ENCODE data around the gene MYO9A. TPM values are rescaled to one million over a fixed set of nuclear protein-coding genes. Genes with fewer than 3 reads are reported as not detected.

The MYO9A gene
- total RNA-seq, 1 experiment from 2014 or later, result 34.0 TPM

- Histone ChIP-seq H3K27me3 (ENCODE audit: insufficient read depth, low read depth) (no peaks in the 10 kb centered on the region), H3K79me2 (ENCODE audit: low read depth) (no peaks in the 10 kb centered on the region), H3K4me2 (no peak overlapping the region), H3K4me3 (no peak overlapping the region), H3K9me3 (ENCODE audit: insufficient read depth, low read depth) (no peaks in the 10 kb centered on the region), H2AFZ (no peak overlapping the region), H4K20me1 (ENCODE audit: insufficient read depth) (no peaks in the 10 kb centered on the region), H3K4me1 (replicated peaks; ENCODE audit: insufficient read depth) (no peaks in the 10 kb centered on the region), H3F3A (ENCODE audit: insufficient read depth, low read depth) (no peaks in the 10 kb centered on the region), H3K27ac (no peak overlapping the region), H3K9me2 (ENCODE audit: insufficient read depth) (no peaks in the 10 kb centered on the region), H3K36me3 (ENCODE audit: low read depth) (no peaks in the 10 kb centered on the region)
- intact Hi-C loops (cut with micrococcal nuclease; ENCODE audit: unreplicated experiment), result no loop called here
- DNase-seq, result no peak
- no TSS peak for BruUV-seq (replicated peaks)
- TF ChIP-seq EZH2 (IDR thresholded peaks at IDR 0.05; ENCODE audit: low read depth) (no peak), CTCF (conservative IDR thresholded peaks at IDR 0.05) (no peak)
- POLR2A ChIA-PET (ENCODE audit: unreplicated experiment), result interaction anchor here (0.7 kb wide), 2 partner anchors 12 to 262 kb away, joined by 6 to 16 read pairs; no protein-coding TSS in a partner anchor
- CTCF ChIA-PET, result no interaction called here
Observed at GRCh38 chr15:72127724-72128322, 9.9 kb upstream of the MYO9A start.

GRCh38 chr15:72124218-72124617 lies 6.3 kb upstream of the MYO9A start:
- H3K9me3 ChIP-seq (ENCODE audit: insufficient read depth, low read depth), result no peaks in the 10 kb centered on the region
- CTCF ChIA-PET, result no interaction called here

GRCh38 chr15:72117486-72118016 lies 399 bp downstream of the MYO9A start:
- ChIA-PET CTCF (interaction anchor here (0.6 to 0.7 kb wide), 2 partner anchors 38 to 207 kb away, joined by 3 to 6 read pairs; no protein-coding TSS in a partner anchor), POLR2A (ENCODE audit: unreplicated experiment) (interaction anchor here (0.6 to 0.8 kb wide), 4 partner anchors 23 to 369 kb away, joined by 4 to 13 read pairs (median 7); no protein-coding TSS in a partner anchor)
- Histone ChIP-seq H3K36me3 (ENCODE audit: low read depth) (no peaks in the 10 kb centered on the region), H3K4me1 (replicated peaks; ENCODE audit: insufficient read depth) (peaks cover 15% of the 10 kb centered on the region; the same call in 1 of the 2 replicates), H3K4me3 (peak overlapping the region; percentile 73), H3K4me2 (peak overlapping the region; percentile 96), H3K27me3 (ENCODE audit: insufficient read depth, low read depth) (no peaks in the 10 kb centered on the region), H3K9me2 (ENCODE audit: insufficient read depth) (no peaks in the 10 kb centered on the region), H3F3A (ENCODE audit: insufficient read depth, low read depth) (no peaks in the 10 kb centered on the region), H2AFZ (peak overlapping the region; percentile 84), H3K79me2 (ENCODE audit: low read depth) (peaks cover 36% of the 10 kb centered on the region), H4K20me1 (ENCODE audit: insufficient read depth) (no peaks in the 10 kb centered on the region), H3K27ac (peak overlapping the region; percentile 72; the same call in 1 of the 2 replicates), H3K9me3 (ENCODE audit: insufficient read depth, low read depth) (no peaks in the 10 kb centered on the region)
- no TSS peak for BruUV-seq (replicated peaks)
- intact Hi-C loops (cut with micrococcal nuclease; ENCODE audit: unreplicated experiment), result loop anchor here (1.0 to 2.0 kb wide), 2 partner anchors 38 to 143 kb away; no protein-coding TSS in a partner anchor
- no peak for TF ChIP-seq CTCF (conservative IDR thresholded peaks at IDR 0.05)
- DNase-seq, result peak; percentile 64 to 84

More at GRCh38 chr15:72124218-72124617, 6.3 kb upstream of the MYO9A start:
- Histone ChIP-seq H4K20me1 (ENCODE audit: insufficient read depth) (no peaks in the 10 kb centered on the region), H3K4me1 (replicated peaks; ENCODE audit: insufficient read depth) (0 out of 2 replicates have a peak, but pooled peaks cover under 1% of the 10 kb centered on the region), H3K4me3 (no peak overlapping the region), H3K27me3 (ENCODE audit: insufficient read depth, low read depth) (no peaks in the 10 kb centered on the region), H3K36me3 (ENCODE audit: low read depth) (no peaks in the 10 kb centered on the region), H3K9me2 (ENCODE audit: insufficient read depth) (no peaks in the 10 kb centered on the region), H3K27ac (no peak overlapping the region), H3F3A (ENCODE audit: insufficient read depth, low read depth) (no peaks in the 10 kb centered on the region), H2AFZ (no peak overlapping the region), H3K4me2 (no peak overlapping the region), H3K79me2 (ENCODE audit: low read depth) (no peaks in the 10 kb centered on the region; the same call in 1 of the 2 replicates)
- intact Hi-C loops (cut with micrococcal nuclease; ENCODE audit: unreplicated experiment), result no loop called here
- no peak for DNase-seq
- POLR2A ChIA-PET (ENCODE audit: unreplicated experiment), result no interaction called here
- TF ChIP-seq CTCF (conservative IDR thresholded peaks at IDR 0.05), result no peak
- TF ChIP-seq EZH2 (IDR thresholded peaks at IDR 0.05; ENCODE audit: low read depth), result no peak
- no TSS peak for BruUV-seq (replicated peaks)
